HT1080 (cell line): ENCODE measurements around the gene PHC2. TPM values are rescaled to one million over a fixed set of nuclear protein-coding genes. Genes with fewer than 3 reads are reported as not detected.

ENCODE experiments used
- DNase-seq: peaks from one replicate; pipeline ENCODE4 v3.0.0-alpha.2; 2015; ENCODE audit warnings: low read depth
- total RNA-seq: library from RNA; depleted of rRNA; stranded (reverse); fragments of >200 nt; shearing (Covaris generic); gene quantifications from 2 replicates; pipeline ENCODE4 v1.2.3, GENCODE V29; 2014

The PHC2 gene
- total RNA-seq, 1 experiment from 2014 or later, result 240 TPM

GRCh38 chr1:33424205-33424604 lies 6.7 kb downstream of the PHC2 start:
- peak; percentile 47 for DNase-seq

GRCh38 chr1:33420870-33421775 lies 9.8 kb downstream of the PHC2 start:
- DNase-seq, result peak; percentile 89

GRCh38 chr1:33418811-33419210 lies 12.1 kb downstream of the PHC2 start:
- DNase-seq, result no peak

- no peak for DNase-seq
These were observed 16.0 kb downstream of the PHC2 start for GRCh38 chr1:33414879-33415278.

GRCh38 chr1:33410091-33410701 lies 20.7 kb downstream of the PHC2 start:
- DNase-seq, result no peak

GRCh38 chr1:33408093-33408436 lies 22.8 kb downstream of the PHC2 start:
- no peak for DNase-seq

- no peak for DNase-seq
These were observed 23.4 kb downstream of the PHC2 start for GRCh38 chr1:33407352-33408092.

- no peak for DNase-seq
These were observed 28.7 kb downstream of the PHC2 start for GRCh38 chr1:33402206-33402605.

- no peak for DNase-seq
These were observed 29.4 kb downstream of the PHC2 start for GRCh38 chr1:33401471-33401870.

GRCh38 chr1:33400153-33400911 lies 30.6 kb downstream of the PHC2 start:
- no peak for DNase-seq

GRCh38 chr1:33399375-33399774 lies 31.5 kb downstream of the PHC2 start:
- no peak for DNase-seq

- no peak for DNase-seq
These were observed 32.9 kb downstream of the PHC2 start for GRCh38 chr1:33397994-33398393.

GRCh38 chr1:33397125-33397506 lies 33.8 kb downstream of the PHC2 start:
- DNase-seq, result no peak

GRCh38 chr1:33396188-33397124 lies 34.4 kb downstream of the PHC2 start:
- DNase-seq, result no peak

GRCh38 chr1:33394770-33395169 lies 36.1 kb downstream of the PHC2 start:
- no peak for DNase-seq

GRCh38 chr1:33393991-33394390 lies 36.9 kb downstream of the PHC2 start:
- no peak for DNase-seq

- DNase-seq, result no peak
These were observed 37.4 kb downstream of the PHC2 start for GRCh38 chr1:33393524-33393923.

GRCh38 chr1:33392639-33393038 lies 38.3 kb downstream of the PHC2 start:
- DNase-seq, result no peak

- no peak for DNase-seq
These were observed 38.7 kb downstream of the PHC2 start for GRCh38 chr1:33392206-33392605.

GRCh38 chr1:33391343-33392078 lies 39.4 kb downstream of the PHC2 start:
- DNase-seq, result no peak
